GM12878 (cell line): ENCODE data around the gene MSL3. TPM values are rescaled to one million over a fixed set of nuclear protein-coding genes. Genes with fewer than 3 reads are reported as not detected.
A peak's percentile ranks its signal among the peaks of the same experiment; 100 is the strongest.

Source experiments
- ATAC-seq: fragments of 200-7000 bp; cut with Tn5 transposase; 3 replicates; pipeline ENCODE4 v1.9.1; 2020; ENCODE audit warnings: mild to moderate bottlenecking, moderate library complexity
- BruUV-seq: library from RNA; stranded (reverse); fragments of 400-500 nt; replicated peaks from 2 replicates; lab custom pipeline; 2021; lab: Mats Ljungman, UMichigan
- CTCF ChIA-PET: fragments of 300-600 bp; sonication (Branson Sonifier 250); formaldehyde crosslinking; extraction: SDS; loops from one replicate; lab custom pipeline; 2021; ENCODE audit warnings: inconsistent platforms; lab: Yijun Ruan, JAX
- POLR2A ChIA-PET: fragments of 350-600 bp; formaldehyde crosslinking; extraction: SDS; loops from one replicate; lab custom pipeline; 2021; ENCODE audit warnings: inconsistent platforms; lab: Charles Lee
- RAD21 ChIA-PET: fragments of 300-600 bp; sonication (Branson Sonifier 250); formaldehyde crosslinking; loops from one replicate; lab custom pipeline; 2023; ENCODE audit warnings: antibody characterized with exemption; ENCODE audit not compliant: unreplicated experiment; lab: Charles Lee
- SMC1A ChIA-PET: fragments of 300-600 bp; sonication (Branson Sonifier 250); formaldehyde crosslinking; loops from one replicate; lab custom pipeline; 2023; ENCODE audit not compliant: unreplicated experiment, uncharacterized antibody; lab: Charles Lee
- DNase-seq: peaks from one replicate; pipeline ENCODE4 v3.0.0-alpha.2; 2011; ENCODE audit warnings: low read depth, low spot score
- FAIRE-seq: peaks from 3 replicates; lab custom pipeline; 2011; peaks lifted over from hg19 to GRCh38; lab: Jason Lieb, UNC
- H2AFZ ChIP-seq: 2 replicates; pipeline ENCODE4 v1.6.0; 2011; ENCODE audit warnings: low read depth, low read length, control low read depth; ENCODE audit not compliant: control insufficient read depth
- H3K27ac ChIP-seq: 2 replicates; pipeline ENCODE4 v1.5.1; 2011; ENCODE audit warnings: control low read depth; ENCODE audit not compliant: control insufficient read depth, insufficient read depth
- H3K27me3 ChIP-seq, 2 experiments: replicated peaks in 1 of 2; 2 replicates each; pipeline versions ENCODE4 v1.6.0 to v1.6.1; 2011; ENCODE audit warnings: low read length in 1 of 2; ENCODE audit not compliant: control insufficient read depth in 2 of 2, insufficient read depth in 2 of 2
- H3K36me3 ChIP-seq, 2 experiments: 2 replicates each; pipeline ENCODE4 v1.5.1; 2011; ENCODE audit warnings: low read length in 1 of 2; ENCODE audit not compliant: control insufficient read depth in 2 of 2, insufficient read depth in 2 of 2
- H3K4me1 ChIP-seq: 2 replicates; pipeline ENCODE4 v1.6.1; 2011; ENCODE audit warnings: mild to moderate bottlenecking, low read length, moderate library complexity, mixed read lengths; ENCODE audit not compliant: control insufficient read depth, insufficient read depth
- H3K4me2 ChIP-seq: 2 replicates; pipeline ENCODE4 v1.6.0; 2011; ENCODE audit warnings: control low read depth; ENCODE audit not compliant: control insufficient read depth, insufficient read depth
- H3K4me3 ChIP-seq: fragments of 200-600 bp; sonication (generic); 2 replicates; pipeline ENCODE4 v1.5.1; 2016
- H3K79me2 ChIP-seq: 2 replicates; pipeline ENCODE4 v1.6.0; 2011; ENCODE audit warnings: low read length; ENCODE audit not compliant: control insufficient read depth, insufficient read depth
- H3K9ac ChIP-seq: 2 replicates; pipeline ENCODE4 v1.8.0; 2011; ENCODE audit warnings: low read length, control low read depth, mixed read lengths; ENCODE audit not compliant: control insufficient read depth, insufficient read depth
- H3K9me3 ChIP-seq: replicated peaks from 3 replicates; pipeline ENCODE4 v1.5.1; 2011; ENCODE audit warnings: mild to moderate bottlenecking, low read length; ENCODE audit not compliant: control insufficient read depth, insufficient read depth
- H4K20me1 ChIP-seq: 2 replicates; pipeline ENCODE4 v1.6.0; 2011; ENCODE audit not compliant: control insufficient read depth, insufficient read depth
- CBX5 ChIP-seq: sonication (generic); IDR thresholded peaks from 2 replicates; pipeline ENCODE4 v1.6.1; 2016; ENCODE audit warnings: low read depth, moderate library complexity, mild to moderate bottlenecking, inconsistent platforms
- MLLT1 ChIP-seq: fragments of 450-650 bp; IDR thresholded peaks from 2 replicates; pipeline ENCODE4 v1.6.1; 2016; ENCODE audit warnings: mild to moderate bottlenecking
- ZBTB33 ChIP-seq: fragments of 450-650 bp; IDR thresholded peaks from 2 replicates; pipeline ENCODE4 v1.6.1; 2017; ENCODE audit warnings: mild to moderate bottlenecking
- WGBS: methylation state at CpG from one replicate; pipeline ENCODE4 v1.1.6; 2016; ENCODE audit warnings: low lambda C conversion rate; ENCODE audit not compliant: insufficient replicate concordance, insufficient coverage; ENCODE audit errors: missing lambda C conversion rate; 5-methylcytosine and 5-hydroxymethylcytosine counted together
- in situ Hi-C: fragments of 300-500 bp; cut with MboI; formaldehyde crosslinking; loops from 9 replicates; pipeline ENCODE4 v1.14.3; 2018; ENCODE audit warnings: mixed read lengths
- intact Hi-C: fragments of 100-400 bp; cut with micrococcal nuclease; formaldehyde crosslinking; loops from one replicate; pipeline ENCODE4 v1.14.2; 2022; ENCODE audit not compliant: unreplicated experiment
- polyA plus RNA-seq, 11 experiments: library from polyadenylated mRNA; depleted of rRNA in 4 of 11; unstranded in 6 of 11; stranded (reverse) in 5 of 11; fragments of >200 nt; fragmentation: Nextera tagmentation in 4 of 11; fragmentation: Illumina TruSeq in 1 of 11; extraction: Ambion mirVana in 4 of 11; extraction: Trizol in 1 of 11; gene quantifications; 1 replicate in 1 of 11; 2 replicates in 10 of 11; pipeline versions ENCODE4 v1.2.1 to v1.2.3, GENCODE V29; 2011 to 2016; ENCODE audit warnings: inconsistent platforms in 2 of 11, missing spikeins in 2 of 11, low read depth in 1 of 11
- total RNA-seq, 4 experiments: library from RNA; depleted of rRNA in 3 of 4; stranded (reverse); fragments of >200 nt in 3 of 4; fragmentation: Illumina TruSeq in 1 of 4; extraction: Trizol in 1 of 4; gene quantifications; 2 replicates each; pipeline versions ENCODE4 v1.2.1 to v1.2.3, GENCODE V29; 2013 to 2021

The MSL3 gene
- total and polyA plus RNA-seq, 10 of the 15 experiments (the other 5 are each of a cell fraction or from before 2014, with no cell fraction given), result 28.4 to 438 (median 40.7) TPM

DNA sequence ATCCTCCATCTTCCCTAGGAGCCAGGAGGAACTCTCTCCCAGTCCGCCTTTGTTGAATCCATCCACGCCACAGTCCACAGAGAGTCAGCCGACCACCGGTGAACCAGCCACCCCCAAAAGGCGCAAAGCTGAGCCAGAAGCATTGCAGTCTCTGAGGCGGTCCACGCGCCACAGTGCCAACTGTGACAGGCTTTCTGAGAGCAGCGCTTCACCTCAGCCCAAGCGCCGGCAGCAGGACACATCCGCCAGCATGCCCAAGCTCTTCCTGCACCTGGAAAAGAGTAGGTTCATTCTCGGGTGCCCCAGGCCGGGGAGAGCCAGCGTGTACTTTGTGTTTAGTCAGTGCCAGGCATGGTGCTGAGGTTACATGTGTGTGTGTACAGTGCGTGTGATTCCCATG, 7.4 kb downstream of the MSL3 start:
- RAD21 ChIA-PET, result interaction anchor here (1.2 to 16.9 kb wide), 9 partner anchors 10 to 230 kb away, joined by 6 to 428 read pairs (median 9); no protein-coding TSS in a partner anchor
- FAIRE-seq, result no peak
- WGBS, result 85% methylated on average over 16 of the region's 16 CpGs

More for the DNA sequence above, 7.4 kb downstream of the MSL3 start:
- H3K4me3 ChIP-seq, result no peak overlapping the region; the same call in 1 of the 2 replicates
- DNase-seq, result no peak
- H3K9ac ChIP-seq, result no peak overlapping the region
- no peaks in the 10 kb centered on the region for H4K20me1 ChIP-seq
- H3K4me1 ChIP-seq, result peaks cover 30% of the 10 kb centered on the region
- CTCF ChIA-PET, result interaction anchor here (0.8 to 12.4 kb wide), 10 partner anchors 10 to 234 kb away, joined by 3 to 226 read pairs (median 8); no protein-coding TSS in a partner anchor
- no peaks in the 10 kb centered on the region; the same call in 2 of the 3 replicates for H3K9me3 ChIP-seq
- peaks cover 17 to 30% of the 10 kb centered on the region in 2 experiments for H3K36me3 ChIP-seq
- H3K4me2 ChIP-seq, result 0 out of 2 replicates have a peak overlapping the region, but pooled peaks have one; percentile 21
- ATAC-seq, result no peak
- in situ Hi-C loops, result no loop called here
- H2AFZ ChIP-seq, result no peak overlapping the region
- H3K27me3 ChIP-seq, result no peaks in the 10 kb centered on the region
- POLR2A ChIA-PET, result interaction anchor here (0.6 to 16.0 kb wide), 4 partner anchors 13 to 26 kb away, joined by 3 to 207 read pairs (median 14); no protein-coding TSS in a partner anchor
- TF ChIP-seq MLLT1, result peak; percentile 76
- no peak for TF ChIP-seq CBX5
- peak; percentile 94 for TF ChIP-seq ZBTB33
- H3K79me2 ChIP-seq, result peaks cover 19% of the 10 kb centered on the region
- peak overlapping the region; percentile 48; the same call in 1 of the 2 replicates for H3K27ac ChIP-seq
- SMC1A ChIA-PET, result interaction anchor here (0.6 to 14.6 kb wide), 17 partner anchors 8 to 230 kb away, joined by 3 to 404 read pairs (median 13); partner anchors contain the start of gene MSL3
- BruUV-seq, result no TSS peak
- intact Hi-C loops, result loop anchor here (2.0 to 10.0 kb wide), 2 partner anchors 25 to 1319 kb away; no protein-coding TSS in a partner anchor
